Measurements from ENCODE around the gene WDR81.
"Not testable (repeated sequence)": the region's sequence is repeated elsewhere in the genome, so short reads cannot be mapped to it uniquely, and the experiment has no call there.

DNA sequence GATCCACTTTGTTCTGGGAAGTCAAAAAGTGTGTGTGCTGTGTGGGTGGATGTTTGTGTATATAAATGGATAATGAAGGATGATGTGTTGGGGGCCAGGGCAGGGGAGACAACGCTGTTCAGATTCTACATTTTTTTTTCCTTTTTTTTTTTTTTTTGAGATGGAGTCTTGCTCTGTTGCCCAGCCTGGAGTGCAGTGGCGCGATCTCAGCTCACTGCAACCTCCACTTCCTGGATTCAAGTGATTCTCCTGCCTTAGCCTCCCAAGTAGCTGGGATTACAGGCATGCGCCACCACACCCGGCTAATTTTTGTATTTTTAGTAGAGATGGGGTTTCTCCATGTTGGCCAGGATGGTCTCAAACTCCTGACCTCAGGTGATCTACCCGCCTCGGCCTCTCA lies 40.2 kb downstream of the WDR81 start:
- TF ChIP-seq, protein P1, sequence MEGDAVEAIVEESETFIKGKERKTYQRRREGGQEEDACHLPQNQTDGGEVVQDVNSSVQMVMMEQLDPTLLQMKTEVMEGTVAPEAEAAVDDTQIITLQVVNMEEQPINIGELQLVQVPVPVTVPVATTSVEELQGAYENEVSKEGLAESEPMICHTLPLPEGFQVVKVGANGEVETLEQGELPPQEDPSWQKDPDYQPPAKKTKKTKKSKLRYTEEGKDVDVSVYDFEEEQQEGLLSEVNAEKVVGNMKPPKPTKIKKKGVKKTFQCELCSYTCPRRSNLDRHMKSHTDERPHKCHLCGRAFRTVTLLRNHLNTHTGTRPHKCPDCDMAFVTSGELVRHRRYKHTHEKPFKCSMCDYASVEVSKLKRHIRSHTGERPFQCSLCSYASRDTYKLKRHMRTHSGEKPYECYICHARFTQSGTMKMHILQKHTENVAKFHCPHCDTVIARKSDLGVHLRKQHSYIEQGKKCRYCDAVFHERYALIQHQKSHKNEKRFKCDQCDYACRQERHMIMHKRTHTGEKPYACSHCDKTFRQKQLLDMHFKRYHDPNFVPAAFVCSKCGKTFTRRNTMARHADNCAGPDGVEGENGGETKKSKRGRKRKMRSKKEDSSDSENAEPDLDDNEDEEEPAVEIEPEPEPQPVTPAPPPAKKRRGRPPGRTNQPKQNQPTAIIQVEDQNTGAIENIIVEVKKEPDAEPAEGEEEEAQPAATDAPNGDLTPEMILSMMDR (IDR thresholded peaks at IDR 0.05), result not testable (repeated sequence)
- TF ChIP-seq POLR2A (IDR thresholded peaks at IDR 0.05; ENCODE audit: low read length); MYC (IDR thresholded peaks at IDR 0.05; ENCODE audit: borderline replicate concordance, low read length); BHLHE40 (IDR thresholded peaks at IDR 0.05; ENCODE audit: low read depth, low read length); EP300 (IDR thresholded peaks at IDR 0.05); MAFK (IDR thresholded peaks at IDR 0.05; ENCODE audit: partially characterized antibody); USF2 (IDR thresholded peaks at IDR 0.05); JUN (IDR thresholded peaks at IDR 0.05): not testable (repeated sequence)
- TF ChIP-seq, protein P2, sequence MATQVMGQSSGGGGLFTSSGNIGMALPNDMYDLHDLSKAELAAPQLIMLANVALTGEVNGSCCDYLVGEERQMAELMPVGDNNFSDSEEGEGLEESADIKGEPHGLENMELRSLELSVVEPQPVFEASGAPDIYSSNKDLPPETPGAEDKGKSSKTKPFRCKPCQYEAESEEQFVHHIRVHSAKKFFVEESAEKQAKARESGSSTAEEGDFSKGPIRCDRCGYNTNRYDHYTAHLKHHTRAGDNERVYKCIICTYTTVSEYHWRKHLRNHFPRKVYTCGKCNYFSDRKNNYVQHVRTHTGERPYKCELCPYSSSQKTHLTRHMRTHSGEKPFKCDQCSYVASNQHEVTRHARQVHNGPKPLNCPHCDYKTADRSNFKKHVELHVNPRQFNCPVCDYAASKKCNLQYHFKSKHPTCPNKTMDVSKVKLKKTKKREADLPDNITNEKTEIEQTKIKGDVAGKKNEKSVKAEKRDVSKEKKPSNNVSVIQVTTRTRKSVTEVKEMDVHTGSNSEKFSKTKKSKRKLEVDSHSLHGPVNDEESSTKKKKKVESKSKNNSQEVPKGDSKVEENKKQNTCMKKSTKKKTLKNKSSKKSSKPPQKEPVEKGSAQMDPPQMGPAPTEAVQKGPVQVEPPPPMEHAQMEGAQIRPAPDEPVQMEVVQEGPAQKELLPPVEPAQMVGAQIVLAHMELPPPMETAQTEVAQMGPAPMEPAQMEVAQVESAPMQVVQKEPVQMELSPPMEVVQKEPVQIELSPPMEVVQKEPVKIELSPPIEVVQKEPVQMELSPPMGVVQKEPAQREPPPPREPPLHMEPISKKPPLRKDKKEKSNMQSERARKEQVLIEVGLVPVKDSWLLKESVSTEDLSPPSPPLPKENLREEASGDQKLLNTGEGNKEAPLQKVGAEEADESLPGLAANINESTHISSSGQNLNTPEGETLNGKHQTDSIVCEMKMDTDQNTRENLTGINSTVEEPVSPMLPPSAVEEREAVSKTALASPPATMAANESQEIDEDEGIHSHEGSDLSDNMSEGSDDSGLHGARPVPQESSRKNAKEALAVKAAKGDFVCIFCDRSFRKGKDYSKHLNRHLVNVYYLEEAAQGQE (IDR thresholded peaks at IDR 0.05), result not testable (repeated sequence)

Measured in A549 (cell line).